MCF 10A (cell line): ENCODE results near the gene DPYD. TPM values are rescaled to one million over a fixed set of nuclear protein-coding genes. Genes with fewer than 3 reads are reported as not detected.

Experiments
- BruUV-seq: library from RNA; stranded (reverse); fragments of 400-500 nt; replicated peaks from 2 replicates; lab custom pipeline; 2021; lab: Mats Ljungman, UMichigan
- CTCF ChIA-PET: fragments of 300-600 bp; sonication (Branson Sonifier 250); formaldehyde crosslinking; extraction: SDS; loops from one replicate; lab custom pipeline; 2021; ENCODE audit warnings: antibody characterized with exemption, inconsistent platforms; lab: Yijun Ruan, JAX
- POLR2A ChIA-PET: fragments of 300-600, 350-650 bp; sonication (Branson Sonifier 250); formaldehyde crosslinking; extraction: SDS; loops from one replicate; lab custom pipeline; 2020; ENCODE audit warnings: antibody characterized with exemption, inconsistent platforms; lab: Yijun Ruan, JAX
- DNase-seq: peaks from one replicate; pipeline ENCODE4 v3.0.0-alpha.2; 2018; ENCODE audit not compliant: unreplicated experiment
- H3K27ac Mint-ChIP-seq: one replicate; pipeline ENCODE4 v1.8.0; 2022; ENCODE audit warnings: mild to moderate bottlenecking, low read depth, mixed read lengths; ENCODE audit not compliant: unreplicated experiment
- H3K27me3 Mint-ChIP-seq: one replicate; pipeline ENCODE4 v1.8.0; 2022; ENCODE audit warnings: mixed read lengths; ENCODE audit not compliant: insufficient read depth, unreplicated experiment
- H3K36me3 Mint-ChIP-seq: one replicate; pipeline ENCODE4 v1.8.0; 2022; ENCODE audit warnings: mild to moderate bottlenecking, moderate library complexity, mixed read lengths; ENCODE audit not compliant: insufficient read depth, unreplicated experiment
- H3K4me1 Mint-ChIP-seq: one replicate; pipeline ENCODE4 v1.8.0; 2022; ENCODE audit warnings: mixed read lengths; ENCODE audit not compliant: insufficient read depth, unreplicated experiment
- H3K4me3 Mint-ChIP-seq: one replicate; pipeline ENCODE4 v1.8.0; 2022; ENCODE audit warnings: mild to moderate bottlenecking, moderate library complexity, mixed read lengths; ENCODE audit not compliant: unreplicated experiment
- H3K9me3 Mint-ChIP-seq: one replicate; pipeline ENCODE4 v1.8.0; 2022; ENCODE audit warnings: mixed read lengths; ENCODE audit not compliant: unreplicated experiment
- CTCF ChIP-seq: fragments of 200-600 bp; IDR thresholded peaks from one replicate; pipeline ENCODE4 v1.8.0; 2022; ENCODE audit warnings: antibody characterized with exemption, mild to moderate bottlenecking; ENCODE audit not compliant: unreplicated experiment
- intact Hi-C: fragments of 100-400 bp; cut with micrococcal nuclease; formaldehyde crosslinking; loops from 2 replicates; pipeline ENCODE4 v1.14.1; 2022
- total RNA-seq: library from RNA; stranded (reverse); gene quantifications from 2 replicates; pipeline ENCODE4 v1.2.3, GENCODE V29; 2022

Gene DPYD
- total RNA-seq, 1 experiment from 2014 or later, result 48.2 TPM

DNA sequence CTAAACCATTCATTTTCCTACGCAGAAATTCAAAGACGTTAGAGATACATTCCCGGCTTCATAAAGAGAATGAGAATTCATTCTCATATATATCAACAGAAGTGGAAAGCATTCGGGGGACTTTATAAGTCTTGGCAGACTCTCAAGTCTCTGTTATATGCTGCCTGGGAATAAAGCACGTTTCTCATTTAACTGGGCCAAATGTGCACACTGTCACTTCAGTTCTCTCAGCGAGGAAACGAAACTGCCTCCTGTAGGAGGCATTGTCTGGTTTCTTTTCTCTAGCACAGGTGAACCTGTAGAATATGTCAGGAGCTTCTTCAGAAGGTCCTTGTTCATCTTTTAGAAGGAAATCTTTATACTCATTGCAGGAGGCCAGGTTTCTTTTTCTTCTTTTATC is 831.7 kb downstream of the DPYD start:
- no peaks in the 10 kb centered on the region for H3K9me3 Mint-ChIP-seq
- H3K4me1 Mint-ChIP-seq, result no peaks in the 10 kb centered on the region
- intact Hi-C loops, result no loop called here
- H3K27me3 Mint-ChIP-seq, result no peaks in the 10 kb centered on the region
- no peak overlapping the region for H3K27ac Mint-ChIP-seq
- TF ChIP-seq CTCF, result no peak
- ChIA-PET POLR2A (no interaction called here), CTCF (interaction anchor here (0.6 kb wide), 1 partner anchor 328 kb away, joined by 3 read pairs; no protein-coding TSS in a partner anchor)
- no peak overlapping the region for H3K4me3 Mint-ChIP-seq
- BruUV-seq, result no TSS peak
- H3K36me3 Mint-ChIP-seq, result peaks cover 13% of the 10 kb centered on the region
- no peak for DNase-seq

DNA sequence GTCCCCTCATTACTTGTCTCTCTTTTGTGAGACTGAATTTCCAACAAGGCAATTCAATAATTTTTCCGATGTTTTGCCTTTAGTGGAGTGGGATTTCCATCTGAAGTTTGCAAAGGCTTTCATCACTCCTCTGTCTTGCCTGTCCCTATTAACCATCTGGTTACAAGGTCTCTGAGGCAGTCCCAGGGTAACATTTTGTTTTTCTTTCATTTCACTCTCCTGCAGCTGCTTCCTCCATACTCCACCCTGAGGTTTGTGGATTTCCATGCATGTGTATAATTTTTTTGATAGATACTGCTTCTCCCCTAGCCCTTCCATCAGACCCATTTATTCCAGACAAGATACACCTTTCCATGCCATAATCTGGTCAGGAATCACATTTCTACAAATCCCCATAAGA is 832.4 kb downstream of the DPYD start:
- CTCF ChIA-PET, result no interaction called here
- BruUV-seq, result no TSS peak

GRCh38 chr1:97084546-97084945 is 836.3 kb downstream of the DPYD start:
- Mint-ChIP-seq H3K4me3 (no peak overlapping the region), H3K4me1 (peaks cover 14% of the 10 kb centered on the region), H3K36me3 (no peaks in the 10 kb centered on the region), H3K9me3 (no peaks in the 10 kb centered on the region), H3K27ac (no peak overlapping the region), H3K27me3 (no peaks in the 10 kb centered on the region)
- no peak for TF ChIP-seq CTCF
- intact Hi-C loops, result no loop called here
- ChIA-PET POLR2A (interaction anchor here (1.2 kb wide), 1 partner anchor 9 kb away, joined by 4 read pairs; no protein-coding TSS in a partner anchor), CTCF (no interaction called here)
- BruUV-seq, result no TSS peak
- DNase-seq, result no peak

More for the DNA sequence above, 832.4 kb downstream of the DPYD start:
- DNase-seq, result no peak
- H3K4me1 Mint-ChIP-seq, result no peaks in the 10 kb centered on the region
- H3K36me3 Mint-ChIP-seq, result peaks cover 13% of the 10 kb centered on the region
- TF ChIP-seq CTCF, result no peak
- H3K27me3 Mint-ChIP-seq, result no peaks in the 10 kb centered on the region
- intact Hi-C loops, result no loop called here
- POLR2A ChIA-PET, result no interaction called here
- no peak overlapping the region for H3K27ac Mint-ChIP-seq
- H3K9me3 Mint-ChIP-seq, result no peaks in the 10 kb centered on the region
- no peak overlapping the region for H3K4me3 Mint-ChIP-seq

DNA sequence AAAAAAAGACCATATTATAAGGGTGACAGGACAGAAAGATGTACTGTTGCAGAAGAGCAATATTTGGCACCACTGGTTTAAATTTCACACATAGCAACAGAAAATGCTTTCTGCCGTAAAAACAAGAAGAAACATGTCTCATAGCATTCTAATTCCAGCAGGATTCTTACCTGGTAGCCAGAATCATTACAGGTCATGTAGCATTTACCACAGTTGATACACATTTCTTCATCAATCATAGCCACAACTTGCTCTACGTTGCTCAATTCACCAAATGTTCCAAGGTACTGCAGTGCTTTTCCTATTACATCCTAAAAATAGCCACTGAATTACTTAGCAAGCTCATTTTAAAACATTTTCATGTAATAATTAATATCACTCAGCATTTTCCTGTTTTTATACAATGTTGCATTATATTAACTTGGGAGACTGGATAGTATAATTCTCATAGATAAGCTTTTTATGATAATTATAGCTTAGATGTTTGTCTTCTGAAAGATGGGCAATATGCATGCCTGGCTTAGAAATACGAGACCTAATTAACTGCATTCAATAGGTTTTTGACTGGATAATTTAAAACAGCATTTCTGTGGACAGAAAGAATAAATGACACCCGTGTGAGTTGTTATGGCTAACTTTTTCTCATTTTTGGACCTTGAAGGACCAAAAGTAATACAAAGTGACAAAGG is 838.5 kb downstream of the DPYD start:
- TF ChIP-seq CTCF, result no peak
- intact Hi-C loops, result no loop called here
- Mint-ChIP-seq H3K27ac (peak overlapping the region; percentile 75), H3K27me3 (no peaks in the 10 kb centered on the region), H3K4me3 (no peak overlapping the region), H3K36me3 (peaks cover under 1% of the 10 kb centered on the region), H3K4me1 (peaks cover 14% of the 10 kb centered on the region), H3K9me3 (no peaks in the 10 kb centered on the region)
- peak; percentile 66 for DNase-seq
- no TSS peak for BruUV-seq
- CTCF ChIA-PET, result interaction anchor here (0.6 kb wide), 1 partner anchor 739 kb away, joined by 6 read pairs; no protein-coding TSS in a partner anchor
- POLR2A ChIA-PET, result interaction anchor here (1.2 to 1.9 kb wide), 2 partner anchors 11 to 62 kb away, joined by 3 to 8 read pairs; no protein-coding TSS in a partner anchor
